Ishikawa (cell line): ENCODE data around the gene SNX4.

Experiments
- CEBPB ChIP-seq: IDR thresholded peaks from 2 replicates; pipeline ENCODE4 v1.6.1; 2012
- EP300 ChIP-seq: IDR thresholded peaks from 2 replicates; pipeline ENCODE4 v1.6.1; 2012; ENCODE audit warnings: borderline replicate concordance
- FOXM1 ChIP-seq: IDR thresholded peaks from 2 replicates; pipeline ENCODE4 v1.6.1; 2012; ENCODE audit warnings: low read depth, borderline replicate concordance
- RAD21 ChIP-seq: IDR thresholded peaks from 2 replicates; pipeline ENCODE4 v1.6.1; 2012; ENCODE audit warnings: low read depth
- TAF1 ChIP-seq: IDR thresholded peaks from 2 replicates; pipeline ENCODE4 v1.6.1; 2012; ENCODE audit warnings: low read depth, mild to moderate bottlenecking
- TF ChIP-seq, protein P1 (sequence below): IDR thresholded peaks from 2 replicates; pipeline ENCODE4 v1.6.1; 2012

DNA sequence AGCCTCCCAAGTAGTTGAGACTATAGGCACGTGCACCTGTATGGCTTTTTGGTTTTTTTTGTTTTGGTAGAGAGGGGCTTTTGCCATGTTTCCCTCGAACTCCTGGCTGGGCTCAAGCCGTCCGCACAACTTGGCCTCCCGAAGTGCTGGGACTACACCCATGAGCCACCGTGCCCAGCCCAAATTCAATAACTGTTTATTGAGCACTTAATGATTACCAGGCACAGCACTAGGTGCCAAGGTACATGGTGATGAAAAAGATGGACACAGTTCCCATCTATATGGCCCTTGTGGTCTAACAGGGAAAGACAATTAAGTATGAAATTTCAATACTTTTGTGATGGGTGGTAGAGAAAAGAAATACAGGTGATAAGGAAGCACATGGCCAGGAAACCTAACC, 109.1 kb downstream of the SNX4 start:
- no peak for TF ChIP-seq RAD21
- TF ChIP-seq EP300, result no peak
- TF ChIP-seq, protein P1, sequence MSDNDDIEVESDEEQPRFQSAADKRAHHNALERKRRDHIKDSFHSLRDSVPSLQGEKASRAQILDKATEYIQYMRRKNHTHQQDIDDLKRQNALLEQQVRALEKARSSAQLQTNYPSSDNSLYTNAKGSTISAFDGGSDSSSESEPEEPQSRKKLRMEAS, result no peak
- TF ChIP-seq CEBPB, result no peak
- no peak for TF ChIP-seq FOXM1
- no peak for TF ChIP-seq TAF1
